Tibial nerve (tissue), 4 donors: Measurements from ENCODE around the gene GMPR2. TPM values are rescaled to one million over a fixed set of nuclear protein-coding genes. Genes with fewer than 3 reads are reported as not detected.

Experiments used
- DNase-seq, 2 donors: peaks; one replicate each; pipeline ENCODE4 v3.0.0-alpha.2; 2019; ENCODE audit warnings: low spot score in 2 of 2
- H3K27ac ChIP-seq, 4 donors: fragments of 200-600 bp; sonication (generic) in 3 of 4; one replicate each; pipeline ENCODE4 v1.5.1; 2017 to 2019; ENCODE audit warnings: mild to moderate bottlenecking in 1 of 4
- H3K27me3 ChIP-seq, 2 donors: fragments of 200-600 bp; sonication (generic) in 1 of 2; one replicate each; pipeline versions ENCODE4 v1.5.1 to v1.6.0; 2017 to 2019
- H3K36me3 ChIP-seq, 3 donors: fragments of 200-600 bp; sonication (generic); one replicate each; pipeline ENCODE4 v1.5.1; 2018 to 2019
- H3K4me1 ChIP-seq, 4 donors: fragments of 200-600 bp; sonication (generic) in 3 of 4; one replicate each; pipeline ENCODE4 v1.5.1; 2017 to 2019
- H3K4me3 ChIP-seq, 4 donors: fragments of 200-600 bp; sonication (generic) in 3 of 4; one replicate each; pipeline ENCODE4 v1.5.1; 2017 to 2019; ENCODE audit warnings: mild to moderate bottlenecking in 1 of 4, moderate library complexity in 1 of 4
- H3K9me3 ChIP-seq, 4 donors: fragments of 200-600 bp; sonication (generic) in 3 of 4; one replicate each; pipeline ENCODE4 v1.5.1; 2017 to 2019
- CTCF ChIP-seq, 5 experiments: fragments of 200-600 bp in 3 of 5; fragments of 450-650 bp in 2 of 5; sonication (generic) in 3 of 5; IDR thresholded peaks; one replicate each; pipeline ENCODE4 v1.5.1; 2016 to 2019; ENCODE audit warnings: antibody characterized with exemption in 5 of 5, mild to moderate bottlenecking in 3 of 5, moderate library complexity in 2 of 5
- EP300 ChIP-seq, 2 donors: sonication (generic); formaldehyde crosslinking; IDR thresholded peaks; one replicate each; pipeline ENCODE4 v1.6.1; 2017; ENCODE audit warnings: antibody characterized with exemption in 2 of 2, mild to moderate bottlenecking in 1 of 2
- POLR2A ChIP-seq, 2 donors: fragments of 450-650 bp; IDR thresholded peaks; one replicate each; pipeline ENCODE4 v1.6.1; 2017; ENCODE audit warnings: antibody characterized with exemption in 2 of 2, mild to moderate bottlenecking in 2 of 2, moderate library complexity in 2 of 2
- WGBS, 2 donors: methylation state at CpG; one replicate each; pipeline ENCODE4 v1.1.5; 2018; 5-methylcytosine and 5-hydroxymethylcytosine counted together
- total RNA-seq, 4 donors: library from RNA; depleted of rRNA; stranded (reverse); fragments of >200 nt; gene quantifications; one replicate each; pipeline ENCODE4 v1.1.0, GENCODE V29; 2016

The GMPR2 gene
- total RNA-seq, 4 donors from 2014 or later, result 46.5 to 63.4 (median 57.2) TPM

GRCh38 chr14:24258119-24258518 lies 25.4 kb downstream of the GMPR2 start:
- no peaks in the 10 kb centered on the region for H3K9me3 ChIP-seq
- no peaks in the 10 kb centered on the region for H3K27me3 ChIP-seq
- H3K27ac ChIP-seq, result peak overlapping the region in 2 of 4 donors; percentile 62 to 72
- peaks cover 0 to 71% (median 0%) of the 10 kb centered on the region in 3 donors for H3K36me3 ChIP-seq
- no peak for DNase-seq
- 76 to 84% methylated on average over 9 of the region's 9 CpGs for WGBS, 2 donors
- H3K4me3 ChIP-seq, result no peak overlapping the region
- no peak for TF ChIP-seq POLR2A (IDR thresholded peaks at IDR 0.05)
- peaks cover 0 to 12% (median 0%) of the 10 kb centered on the region in 4 donors for H3K4me1 ChIP-seq

GRCh38 chr14:24258548-24259265 lies 26.0 kb downstream of the GMPR2 start:
- Histone ChIP-seq H3K9me3 (no peaks in the 10 kb centered on the region), H3K4me3 (peak overlapping the region in 1 of 4 donors; percentile 22), H3K27me3 (no peaks in the 10 kb centered on the region), H3K4me1 (peaks cover 0 to 12% (median 0%) of the 10 kb centered on the region in 4 donors), H3K27ac (peak overlapping the region in 2 of 4 donors; percentile 62 to 72), H3K36me3 (peaks cover 0 to 71% (median 0%) of the 10 kb centered on the region in 3 donors)
- WGBS, 2 donors, result 80 to 90% methylated on average over 11 to 18 of the region's 18 CpGs
- DNase-seq, result no peak
- TF ChIP-seq CTCF (IDR thresholded peaks at IDR 0.05), result no peak
- no peak for TF ChIP-seq EP300 (IDR thresholded peaks at IDR 0.05)
- no peak for TF ChIP-seq POLR2A (IDR thresholded peaks at IDR 0.05)

GRCh38 chr14:24259282-24260025 lies 26.7 kb downstream of the GMPR2 start:
- no peaks in the 10 kb centered on the region for H3K9me3 ChIP-seq
- DNase-seq, result no peak
- TF ChIP-seq EP300 (IDR thresholded peaks at IDR 0.05) (no peak), POLR2A (IDR thresholded peaks at IDR 0.05) (no peak), CTCF (IDR thresholded peaks at IDR 0.05) (no peak)
- H3K36me3 ChIP-seq, result peaks cover 0 to 71% (median 0%) of the 10 kb centered on the region in 3 donors
- H3K4me1 ChIP-seq, result peaks cover 0 to 12% (median 0%) of the 10 kb centered on the region in 4 donors
- H3K27ac ChIP-seq, result peak overlapping the region in 2 of 4 donors; percentile 62 to 72
- 54 to 63% methylated on average over 16 of the region's 16 CpGs for WGBS, 2 donors
- H3K27me3 ChIP-seq, result no peaks in the 10 kb centered on the region
- H3K4me3 ChIP-seq, result peak overlapping the region in 1 of 4 donors; percentile 22

GRCh38 chr14:24260026-24260779 lies 27.5 kb downstream of the GMPR2 start:
- Histone ChIP-seq H3K9me3 (no peaks in the 10 kb centered on the region), H3K4me3 (no peak overlapping the region), H3K4me1 (peaks cover 0 to 12% (median 0%) of the 10 kb centered on the region in 4 donors), H3K27me3 (no peaks in the 10 kb centered on the region), H3K27ac (peak overlapping the region in 2 of 4 donors; percentile 50 to 72), H3K36me3 (peaks cover 0 to 71% (median 0%) of the 10 kb centered on the region in 3 donors)
- WGBS, 2 donors, result 83 to 87% methylated on average over 15 to 16 of the region's 16 CpGs
- TF ChIP-seq EP300 (IDR thresholded peaks at IDR 0.05), result no peak
- TF ChIP-seq POLR2A (IDR thresholded peaks at IDR 0.05), result no peak
- no peak for TF ChIP-seq CTCF (IDR thresholded peaks at IDR 0.05)
- no peak for DNase-seq

- peak overlapping the region in 1 of 4 donors; percentile 72 for H3K27ac ChIP-seq
- H3K9me3 ChIP-seq, result no peaks in the 10 kb centered on the region
- no peaks in the 10 kb centered on the region for H3K27me3 ChIP-seq
- peaks cover 0 to 71% (median 0%) of the 10 kb centered on the region in 3 donors for H3K36me3 ChIP-seq
- TF ChIP-seq EP300 (IDR thresholded peaks at IDR 0.05) (no peak), POLR2A (IDR thresholded peaks at IDR 0.05) (no peak), CTCF (IDR thresholded peaks at IDR 0.05) (no peak)
- WGBS, 2 donors, result 68 to 76% methylated on average over 3 to 4 of the region's 4 CpGs
- no peak for DNase-seq
- no peak overlapping the region for H3K4me3 ChIP-seq
- peaks cover 0 to 12% (median 0%) of the 10 kb centered on the region in 4 donors for H3K4me1 ChIP-seq
These were observed 28.0 kb downstream of the GMPR2 start for GRCh38 chr14:24260780-24261157.
